HG03378 (cell line): ENCODE data around the gene CACNA1C.

ENCODE experiments used
- ATAC-seq: cut with Tn5 transposase; IDR thresholded peaks from one replicate; pipeline ENCODE4 v1.9.1; 2021; ENCODE audit warnings: mild to moderate bottlenecking, moderate library complexity; ENCODE audit not compliant: unreplicated experiment

CACNA1C gene

DNA sequence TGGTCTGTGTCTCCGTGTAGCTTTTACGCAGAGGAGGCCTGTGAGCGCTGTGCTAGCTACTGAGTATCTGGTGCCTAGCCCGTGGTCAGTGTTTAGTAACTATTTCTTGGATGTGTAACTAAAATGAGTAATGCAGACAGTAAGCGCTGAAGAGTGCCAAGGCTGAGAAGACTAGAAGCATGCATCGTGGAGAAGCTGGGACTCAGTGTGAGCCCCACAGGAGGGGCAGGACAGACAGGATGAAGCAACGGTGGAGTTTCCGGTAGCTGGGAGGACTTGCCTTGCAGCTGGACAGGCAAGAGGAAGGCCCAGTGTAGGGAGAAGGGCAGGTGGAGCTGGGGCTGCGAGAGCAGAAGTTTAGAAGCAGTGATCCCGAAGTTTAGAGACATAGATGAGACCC is 508.6 kb downstream of the CACNA1C start:
- no peak for ATAC-seq

- ATAC-seq = no peak
Measured at GRCh38 chr12:2562400-2562799, 509.6 kb downstream of the CACNA1C start.

- ATAC-seq = no peak
Measured at GRCh38 chr12:2563709-2564108, 510.9 kb downstream of the CACNA1C start.

DNA sequence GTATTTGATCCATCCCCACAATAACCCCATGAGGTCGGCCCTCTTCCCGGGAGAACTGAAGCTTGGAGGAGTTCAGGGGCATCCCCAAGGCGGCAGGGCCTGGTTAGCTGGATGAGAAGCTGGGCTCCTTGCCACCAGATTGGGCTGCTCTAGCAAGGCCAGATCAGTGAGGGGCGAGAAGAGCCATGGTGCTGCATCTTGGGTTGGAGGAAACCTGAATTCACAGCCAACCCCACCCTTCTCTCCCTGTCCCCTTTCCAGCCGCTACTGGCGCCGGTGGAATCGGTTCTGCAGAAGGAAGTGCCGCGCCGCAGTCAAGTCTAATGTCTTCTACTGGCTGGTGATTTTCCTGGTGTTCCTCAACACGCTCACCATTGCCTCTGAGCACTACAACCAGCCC is 513.4 kb downstream of the CACNA1C start:
- ATAC-seq = no peak

DNA sequence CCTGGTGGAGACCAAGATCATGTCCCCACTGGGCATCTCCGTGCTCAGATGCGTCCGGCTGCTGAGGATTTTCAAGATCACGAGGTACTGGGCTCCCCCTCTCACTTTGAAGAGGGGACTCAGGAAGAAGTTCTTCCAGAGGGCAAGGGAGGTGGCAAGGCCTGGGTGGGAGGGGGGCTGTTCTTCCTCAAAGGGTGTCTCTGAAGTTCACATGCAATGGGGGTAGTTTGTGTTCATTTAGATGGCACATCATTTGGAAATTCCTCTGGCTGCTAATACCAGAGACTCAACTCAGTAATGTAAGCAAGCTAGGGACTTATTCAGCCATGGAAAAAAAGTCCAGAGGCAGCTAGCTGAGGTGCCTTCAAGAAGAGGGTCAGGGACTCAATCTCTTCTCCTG is 514.9 kb downstream of the CACNA1C start:
- ATAC-seq = no peak

GRCh38 chr12:2570562-2570961 is 517.8 kb downstream of the CACNA1C start:
- no peak for ATAC-seq

DNA sequence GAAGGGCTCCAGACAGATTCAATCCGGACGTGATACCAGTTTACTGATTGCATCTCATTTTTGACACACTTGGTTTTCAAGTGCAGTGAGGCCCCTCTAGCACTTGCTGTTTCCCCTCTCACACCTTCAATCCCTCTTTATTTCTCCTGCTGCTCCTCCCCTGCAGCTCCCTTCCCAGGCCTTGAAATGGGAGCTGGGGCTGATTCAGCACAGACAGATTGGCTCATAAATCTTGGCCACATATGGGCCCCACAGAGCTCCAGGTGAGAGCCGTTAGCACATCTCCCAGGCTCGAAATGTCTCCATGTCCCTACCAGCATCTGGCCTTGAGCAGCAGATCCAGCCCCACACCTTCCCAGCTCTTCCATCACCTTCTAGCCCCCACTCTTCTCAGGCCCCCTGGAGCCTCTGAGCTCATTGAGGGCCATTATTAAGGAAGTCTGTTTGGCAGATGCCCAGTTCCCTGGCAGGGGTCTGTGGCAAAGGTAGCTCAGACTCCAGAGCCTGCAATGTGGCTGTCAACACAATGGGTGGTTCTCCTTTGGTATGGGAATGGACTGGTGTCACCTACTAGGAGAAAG is 521.7 kb downstream of the CACNA1C start:
- no peak for ATAC-seq

GRCh38 chr12:2575245-2575644 is 522.5 kb downstream of the CACNA1C start:
- ATAC-seq = no peak

GRCh38 chr12:2578211-2578610 is 525.4 kb downstream of the CACNA1C start:
- no peak for ATAC-seq

GRCh38 chr12:2578772-2579171 is 526.0 kb downstream of the CACNA1C start:
- no peak for ATAC-seq

DNA sequence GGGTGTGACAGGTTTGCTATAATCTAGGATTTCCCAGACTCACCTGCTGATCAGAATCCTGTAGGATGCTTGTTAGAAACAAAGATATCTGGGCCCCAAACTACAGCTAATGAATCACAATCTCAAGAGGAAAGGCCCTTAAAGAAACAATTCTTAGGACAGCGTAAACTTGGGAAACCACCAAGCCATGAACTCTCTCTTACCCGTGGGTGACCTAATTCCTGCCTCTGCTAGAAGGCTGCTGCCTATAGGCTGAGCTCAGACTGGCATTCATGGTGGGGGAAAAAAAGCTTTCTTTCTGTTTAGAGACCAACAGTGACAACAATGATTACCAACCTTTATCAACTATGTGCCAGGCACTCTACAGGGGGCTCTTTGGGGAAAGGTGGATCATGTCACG is 528.0 kb downstream of the CACNA1C start:
- no peak for ATAC-seq

DNA sequence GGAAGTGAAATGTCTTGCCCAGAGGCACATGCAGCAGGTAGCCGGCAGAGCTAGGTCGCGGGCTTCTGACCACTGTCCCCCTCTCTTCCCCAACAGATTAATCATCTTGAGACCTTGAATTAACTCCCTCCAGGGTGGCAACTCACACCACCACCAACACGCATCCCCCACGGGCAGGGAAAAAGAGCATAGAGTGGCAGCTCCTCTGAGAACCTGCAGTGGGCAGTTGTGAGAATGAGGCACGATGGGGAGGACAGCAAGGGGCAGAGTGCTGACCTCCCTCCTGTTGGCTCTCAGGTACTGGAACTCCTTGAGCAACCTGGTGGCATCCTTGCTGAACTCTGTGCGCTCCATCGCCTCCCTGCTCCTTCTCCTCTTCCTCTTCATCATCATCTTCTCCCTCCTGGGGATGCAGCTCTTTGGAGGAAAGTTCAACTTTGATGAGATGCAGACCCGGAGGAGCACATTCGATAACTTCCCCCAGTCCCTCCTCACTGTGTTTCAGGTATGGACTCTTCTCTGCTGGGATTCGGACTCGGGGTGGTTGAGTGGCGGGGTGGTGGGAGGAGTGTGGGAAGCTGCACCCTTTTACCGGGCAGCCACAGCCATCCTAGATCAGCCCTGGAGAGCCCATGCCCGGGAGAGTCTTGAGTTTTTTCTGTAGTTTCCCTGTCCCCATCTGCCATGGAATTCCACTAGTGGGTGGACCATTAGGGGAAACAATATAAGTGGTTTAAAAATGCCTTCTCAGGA is 528.7 kb downstream of the CACNA1C start:
- no peak for ATAC-seq

GRCh38 chr12:2582631-2583030 is 529.8 kb downstream of the CACNA1C start:
- ATAC-seq = no peak

DNA sequence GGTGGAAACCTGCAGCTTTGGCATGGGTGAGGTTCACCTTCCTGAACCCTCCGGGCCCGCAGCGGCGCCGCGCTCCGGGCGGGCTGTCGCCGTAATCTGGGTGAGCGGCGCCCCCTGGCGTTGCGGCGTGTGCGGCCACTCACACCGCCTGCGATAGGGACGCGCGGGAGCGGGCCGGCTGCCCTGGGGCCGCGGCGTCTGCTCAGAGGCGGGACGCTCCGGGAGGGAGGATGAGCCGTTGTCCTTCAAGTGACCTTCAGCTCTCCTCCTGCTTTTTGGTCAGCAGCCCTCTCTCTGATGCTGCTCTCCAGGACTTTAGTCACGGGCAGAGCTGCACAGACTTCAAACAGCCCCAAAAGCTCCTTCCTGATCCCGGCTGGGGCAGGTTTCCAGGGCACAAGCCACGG is 530.3 kb downstream of the CACNA1C start:
- no peak for ATAC-seq

DNA sequence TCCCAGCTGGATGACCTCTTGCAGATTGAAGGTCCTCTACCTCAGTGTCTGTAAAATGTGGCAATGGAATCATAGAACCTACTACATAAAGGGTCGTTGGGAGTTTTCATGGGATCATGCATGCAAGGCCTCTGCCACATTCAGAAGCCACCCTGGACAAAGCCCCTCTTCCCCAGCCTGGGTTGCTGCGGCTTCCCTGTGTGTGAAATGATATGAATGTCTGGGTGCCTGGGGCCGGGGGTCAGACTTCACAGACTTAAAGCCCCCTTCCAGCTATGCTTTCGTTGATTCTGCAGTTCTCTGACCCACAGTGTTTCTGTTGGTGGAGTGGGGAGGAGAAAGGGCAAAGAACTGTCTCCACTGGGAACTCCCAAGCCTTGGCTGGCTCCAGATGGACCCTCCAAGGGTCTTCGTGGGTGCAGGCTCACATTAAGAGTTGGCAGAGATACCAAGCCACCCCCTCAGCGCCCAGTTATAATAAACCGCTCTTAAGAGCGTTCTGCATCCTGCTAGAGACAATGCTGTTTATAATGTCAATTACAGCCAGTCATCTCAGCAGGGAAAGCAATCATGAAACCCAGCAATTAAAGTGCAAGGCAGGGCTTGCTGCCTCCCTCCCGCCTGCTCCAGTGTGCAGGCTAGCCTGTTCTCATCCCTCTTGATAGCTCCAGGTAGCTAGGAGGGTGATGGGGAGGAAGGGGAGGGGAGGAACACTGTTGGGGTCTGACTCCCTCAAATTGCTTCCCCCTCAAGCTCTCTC is 531.0 kb downstream of the CACNA1C start:
- no peak for ATAC-seq

DNA sequence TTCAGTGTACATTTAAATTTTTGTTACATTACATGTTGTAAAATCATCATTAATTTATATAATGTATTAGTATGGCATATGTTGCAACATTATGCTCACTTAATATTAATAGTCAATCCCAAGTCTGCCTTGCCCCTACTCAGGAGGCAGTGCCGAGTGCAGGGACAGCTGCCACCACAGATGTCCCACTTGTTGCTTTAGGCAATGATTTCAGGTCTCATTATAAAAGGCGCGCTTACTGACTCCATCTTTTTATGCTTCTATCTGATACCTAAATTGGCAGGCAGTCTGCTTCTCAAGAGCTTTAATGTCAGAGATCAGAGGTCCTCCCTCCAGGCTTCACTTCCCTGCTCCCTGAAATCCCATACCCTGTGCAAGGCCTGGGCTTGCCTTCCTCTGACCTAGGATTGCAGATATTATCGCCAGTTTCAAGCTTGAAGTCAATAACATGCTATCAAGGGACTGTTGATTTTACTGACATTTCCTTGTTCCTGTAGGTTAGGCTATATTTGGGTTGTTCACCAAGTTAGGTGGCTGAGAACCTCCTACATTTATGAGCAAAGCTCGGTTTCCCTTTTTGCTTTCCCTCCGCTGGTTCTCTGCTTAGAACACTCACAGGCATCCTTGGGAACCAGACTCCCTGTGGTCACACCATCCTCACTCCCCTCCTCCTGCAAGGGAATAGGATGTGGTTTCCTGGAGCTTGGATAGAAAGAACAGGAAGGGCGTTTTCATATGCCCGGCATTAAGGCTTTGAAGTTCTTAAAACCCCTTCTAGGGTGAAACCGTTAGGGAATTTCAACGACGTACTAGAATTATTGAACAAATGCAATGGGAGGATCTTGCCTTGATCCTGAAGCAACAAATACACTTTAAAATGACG is 533.6 kb downstream of the CACNA1C start:
- ATAC-seq = no peak

DNA sequence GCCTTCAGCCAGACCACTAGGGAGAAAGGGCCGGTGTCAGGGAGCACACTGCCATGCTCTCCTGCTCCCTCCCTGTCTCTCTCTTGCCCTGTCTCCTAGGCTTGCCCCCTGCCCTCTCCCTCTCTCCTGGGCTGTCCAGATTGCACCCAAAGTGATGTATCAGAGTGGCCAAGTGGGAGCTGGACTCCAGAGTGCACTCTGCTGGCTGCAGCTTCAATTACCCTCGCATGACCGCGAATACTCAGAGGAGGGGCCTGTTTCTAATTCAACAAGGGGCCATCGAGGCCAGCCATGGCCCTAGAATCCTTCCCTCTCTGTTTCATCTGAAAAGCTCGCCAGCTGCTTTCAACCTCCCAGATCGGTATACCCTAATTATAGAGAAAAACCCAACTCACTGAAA is 535.6 kb downstream of the CACNA1C start:
- ATAC-seq = no peak

- no peak for ATAC-seq
Measured at GRCh38 chr12:2589381-2589780, 536.6 kb downstream of the CACNA1C start.

DNA sequence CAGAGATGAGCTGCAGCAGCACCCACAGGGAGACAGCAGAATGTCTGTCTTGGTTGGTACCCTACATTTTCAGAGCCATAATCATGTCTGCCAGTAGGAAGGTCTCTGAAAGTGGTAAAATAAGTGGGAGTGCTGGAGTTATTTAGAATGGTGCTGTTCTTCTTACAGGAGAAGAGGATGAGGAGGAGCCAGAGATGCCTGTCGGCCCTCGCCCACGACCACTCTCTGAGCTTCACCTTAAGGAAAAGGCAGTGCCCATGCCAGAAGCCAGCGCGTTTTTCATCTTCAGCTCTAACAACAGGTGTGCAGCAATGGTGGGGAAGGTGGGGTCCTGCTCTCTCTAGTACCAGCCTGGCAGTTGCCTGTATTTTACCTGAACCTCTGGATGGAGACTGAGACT is 540.3 kb downstream of the CACNA1C start:
- ATAC-seq = no peak

GRCh38 chr12:2596441-2596840 is 543.7 kb downstream of the CACNA1C start:
- no peak for ATAC-seq

GRCh38 chr12:2605301-2605700 is 552.5 kb downstream of the CACNA1C start:
- no peak for ATAC-seq
